Superior temporal gyrus (tissue), 1 donor: ENCODE data around the gene CHCHD10.
"Not testable (repeated sequence)": the region's sequence is repeated elsewhere in the genome, so short reads cannot be mapped to it uniquely, and the experiment has no call there.

ENCODE experiments used
- DNase-seq: peaks from one replicate; pipeline ENCODE4 v3.0.0-alpha.2; 2016; ENCODE audit errors: extremely low spot score

Gene CHCHD10

DNA sequence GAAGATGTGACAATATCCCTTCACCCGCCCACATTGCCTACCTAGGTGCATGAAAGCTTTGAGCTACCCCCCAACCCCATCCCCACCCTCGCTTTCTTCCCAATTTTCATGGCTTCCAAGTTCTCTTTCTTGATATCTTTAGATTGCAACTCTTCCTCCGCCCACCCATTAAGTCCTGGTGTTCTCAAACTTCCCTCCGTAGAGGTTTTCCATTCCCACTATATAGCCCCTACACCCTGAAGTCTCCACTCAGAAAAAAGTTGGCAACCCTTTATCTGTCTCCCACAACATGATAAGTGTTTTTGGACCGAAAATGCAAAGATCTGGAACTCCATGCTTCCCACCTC lies 17.4 kb downstream of the CHCHD10 start:
- peak; percentile 25 for DNase-seq

DNA sequence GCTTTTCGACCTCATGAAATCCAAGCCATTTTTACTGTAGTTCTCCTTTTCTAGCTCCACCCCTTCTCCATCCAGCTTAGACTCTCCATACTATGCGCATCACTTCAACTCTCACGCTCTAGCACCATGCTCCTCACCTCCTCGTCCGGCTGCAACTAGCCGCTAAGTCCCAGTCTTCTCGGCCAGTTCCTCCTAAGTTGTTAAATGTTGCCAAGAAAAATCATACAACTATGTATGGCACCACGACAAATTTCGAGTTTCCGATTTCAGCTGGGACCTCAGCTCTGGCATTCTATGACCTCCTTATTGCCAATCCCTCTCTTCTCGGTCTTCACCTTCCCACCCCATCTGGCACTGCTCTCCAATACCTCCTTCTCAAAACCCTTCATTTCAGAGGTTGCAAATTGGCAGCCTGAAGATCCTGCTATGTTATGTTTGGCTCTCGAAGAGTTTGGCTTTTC lies 17.9 kb downstream of the CHCHD10 start:
- DNase-seq, result no peak

DNA sequence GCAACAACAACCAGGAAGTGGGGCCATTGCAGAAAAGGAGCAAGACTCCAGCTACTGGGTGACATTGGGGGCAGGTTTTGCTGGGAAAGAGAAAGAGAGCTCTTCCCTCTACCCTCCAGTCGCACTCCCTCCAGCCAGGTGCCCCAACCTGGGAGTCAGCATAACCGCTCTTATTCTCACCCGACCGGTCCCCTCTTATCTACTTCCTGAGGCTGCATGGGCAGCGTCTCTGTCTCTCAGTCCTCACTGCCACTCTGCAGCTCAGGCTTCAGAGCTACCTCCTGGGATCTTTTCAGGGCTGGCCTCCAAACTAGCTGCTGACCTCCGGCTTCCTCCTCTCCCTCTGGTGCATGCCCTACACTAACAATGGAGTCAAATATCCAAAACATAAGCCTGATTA lies 22.0 kb downstream of the CHCHD10 start:
- no peak for DNase-seq

GRCh38 chr22:23744485-23744884 lies 23.3 kb downstream of the CHCHD10 start:
- no peak for DNase-seq

DNA sequence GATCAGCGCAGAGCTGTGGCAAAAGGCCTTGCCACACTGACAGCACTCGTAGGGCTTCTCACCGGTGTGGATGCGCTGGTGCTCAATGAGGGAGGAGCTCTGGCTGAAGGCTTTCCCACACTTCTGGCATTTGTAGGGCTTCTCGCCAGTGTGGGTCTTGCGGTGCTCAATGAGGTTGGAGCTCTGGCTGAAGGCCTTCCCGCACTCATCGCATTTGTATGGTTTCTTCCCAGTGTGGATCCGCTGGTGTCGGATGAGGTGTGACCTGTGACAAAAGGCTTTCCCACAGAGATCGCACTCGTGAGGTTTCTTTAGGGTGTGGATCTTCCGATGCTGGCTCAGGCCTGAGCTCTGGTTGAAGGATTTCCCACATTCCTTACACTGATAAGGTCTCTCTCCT lies 23.8 kb downstream of the CHCHD10 start:
- DNase-seq, result no peak

DNA sequence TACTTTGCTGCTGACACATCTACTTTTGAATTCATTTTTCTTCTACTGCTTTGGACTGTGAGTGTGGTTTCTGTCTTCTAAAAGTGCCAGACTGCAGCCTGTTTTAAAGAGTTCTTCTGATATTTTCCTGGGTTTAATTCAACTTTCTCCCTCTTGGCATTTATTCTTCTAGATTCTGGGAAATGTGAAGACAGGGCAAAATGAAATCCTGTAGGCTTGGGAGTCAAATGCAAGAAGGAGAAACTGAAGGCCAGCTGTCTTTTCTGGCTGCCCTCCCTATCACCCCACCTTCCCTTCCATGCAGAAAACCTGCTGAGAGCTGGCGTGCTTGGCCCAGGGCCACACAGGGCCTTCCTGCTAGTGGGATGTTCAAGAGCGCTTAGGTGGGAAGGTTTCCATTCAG lies 24.5 kb downstream of the CHCHD10 start:
- DNase-seq, result no peak

GRCh38 chr22:23742505-23743264 lies 25.1 kb downstream of the CHCHD10 start:
- DNase-seq, result no peak

DNA sequence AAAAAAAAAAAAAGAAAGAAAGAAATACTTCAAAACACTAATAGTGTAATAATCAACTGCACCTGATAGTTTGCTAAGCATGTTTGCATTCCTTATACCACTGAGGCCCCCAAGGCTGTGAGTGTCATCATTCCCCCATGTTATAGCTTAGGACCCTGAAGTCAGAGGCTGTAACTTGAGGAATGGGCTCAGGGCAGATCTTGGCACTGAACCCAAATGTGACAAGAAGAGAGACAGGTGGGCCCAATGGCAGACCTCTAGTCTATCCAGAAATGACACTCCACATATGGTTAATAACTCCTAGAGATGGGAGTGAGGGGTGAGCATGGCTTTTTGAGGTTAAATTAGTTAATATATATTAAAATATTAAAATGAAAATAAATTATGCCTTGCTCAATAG lies 30.1 kb downstream of the CHCHD10 start:
- DNase-seq, result no peak

- not testable (repeated sequence) for DNase-seq
Observed at GRCh38 chr22:23728108-23728507, 39.7 kb downstream of the CHCHD10 start.

DNA sequence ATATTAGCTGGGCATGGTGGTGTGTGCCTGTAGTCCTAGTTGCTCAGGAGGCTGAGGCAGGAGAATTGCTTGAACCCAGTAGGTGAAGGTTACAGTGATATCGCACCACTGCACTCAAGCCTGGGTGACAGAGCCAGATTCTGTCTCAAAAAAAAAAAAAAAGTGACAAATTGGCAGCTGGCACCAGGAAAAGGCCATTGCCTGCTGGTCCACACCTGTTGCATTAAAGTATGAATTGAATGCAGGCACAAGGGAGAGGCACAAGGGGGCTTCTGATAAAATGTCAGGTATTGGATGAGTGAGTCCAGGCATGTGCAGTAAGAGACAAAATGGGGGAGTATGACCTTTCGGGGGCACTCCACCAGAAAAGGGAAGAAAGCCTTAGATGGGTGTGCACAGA lies 45.0 kb downstream of the CHCHD10 start:
- DNase-seq, result no peak

DNA sequence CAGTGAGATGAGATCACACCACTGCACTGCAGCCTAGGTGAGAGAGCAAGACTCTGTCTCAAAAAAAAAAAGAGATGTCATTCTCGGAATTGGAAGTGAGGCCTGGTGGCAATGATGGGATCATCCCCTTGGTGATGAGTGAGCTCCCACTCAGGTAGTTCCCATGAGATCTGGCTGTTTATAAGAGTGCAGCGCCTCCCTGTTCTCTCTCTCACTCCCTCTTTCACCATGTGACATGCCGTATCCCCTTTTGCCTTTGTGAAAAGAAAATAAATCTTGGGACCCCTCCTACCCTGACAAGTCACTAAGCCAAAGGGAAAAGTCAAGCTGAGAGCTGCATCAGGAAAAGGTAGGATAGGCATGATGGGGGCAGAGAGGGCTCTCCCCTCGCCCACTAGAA lies 45.6 kb downstream of the CHCHD10 start:
- DNase-seq, result no peak

GRCh38 chr22:23720855-23721254 lies 46.9 kb downstream of the CHCHD10 start:
- DNase-seq, result no peak

- DNase-seq, result no peak
Observed at GRCh38 chr22:23718371-23719165, 49.2 kb downstream of the CHCHD10 start.

GRCh38 chr22:23716811-23717801 lies 50.7 kb downstream of the CHCHD10 start:
- peak; percentile 93 for DNase-seq
